CD4-positive, alpha-beta T cell treated with Interleukin-17A for 1 hour (primary cell): ENCODE data around the gene PTPRF.

Experiments used
- DNase-seq: peaks from one replicate; pipeline ENCODE4 v3.0.0-alpha.2; 2020

PTPRF gene

GRCh38 chr1:43556782-43557181 is 26.1 kb downstream of the PTPRF start:
- DNase-seq, result no peak

GRCh38 chr1:43557744-43558245 is 27.1 kb downstream of the PTPRF start:
- no peak for DNase-seq

GRCh38 chr1:43558346-43558841 is 27.7 kb downstream of the PTPRF start:
- DNase-seq, result no peak

GRCh38 chr1:43559714-43560113 is 29.0 kb downstream of the PTPRF start:
- DNase-seq, result no peak

- DNase-seq, result no peak
Measured at GRCh38 chr1:43560286-43560685, 29.6 kb downstream of the PTPRF start.

GRCh38 chr1:43563876-43564539 is 33.3 kb downstream of the PTPRF start:
- DNase-seq, result no peak

GRCh38 chr1:43564551-43565348 is 34.1 kb downstream of the PTPRF start:
- no peak for DNase-seq

- DNase-seq, result peak; percentile 11
Measured at GRCh38 chr1:43565600-43566360, 35.1 kb downstream of the PTPRF start.

- DNase-seq, result no peak
Measured at GRCh38 chr1:43566382-43567044, 35.8 kb downstream of the PTPRF start.

- no peak for DNase-seq
Measured at GRCh38 chr1:43569175-43569574, 38.5 kb downstream of the PTPRF start.

- DNase-seq, result no peak
Measured at GRCh38 chr1:43570277-43570676, 39.6 kb downstream of the PTPRF start.

GRCh38 chr1:43570715-43571114 is 40.0 kb downstream of the PTPRF start:
- no peak for DNase-seq

- no peak for DNase-seq
Measured at GRCh38 chr1:43572084-43572483, 41.4 kb downstream of the PTPRF start.

- no peak for DNase-seq
Measured at GRCh38 chr1:43572538-43572937, 41.9 kb downstream of the PTPRF start.

GRCh38 chr1:43573066-43573800 is 42.5 kb downstream of the PTPRF start:
- DNase-seq, result no peak

GRCh38 chr1:43576521-43576920 is 45.8 kb downstream of the PTPRF start:
- DNase-seq, result no peak

- DNase-seq, result no peak
Measured at GRCh38 chr1:43577655-43578542, 47.2 kb downstream of the PTPRF start.

- no peak for DNase-seq
Measured at GRCh38 chr1:43580039-43580438, 49.4 kb downstream of the PTPRF start.

GRCh38 chr1:43582162-43582566 is 51.5 kb downstream of the PTPRF start:
- no peak for DNase-seq

GRCh38 chr1:43583058-43583457 is 52.4 kb downstream of the PTPRF start:
- no peak for DNase-seq

GRCh38 chr1:43584204-43584603 is 53.5 kb downstream of the PTPRF start:
- DNase-seq, result no peak
